Epithelial cell of esophagus (primary cell): ENCODE data around the gene NDRG4.

Experiments used
- DNase-seq: peaks from one replicate; pipeline ENCODE4 v3.0.0; 2010; ENCODE audit warnings: low read depth
- H3K4me3 ChIP-seq: 2 replicates; pipeline ENCODE4 v1.5.1; 2011; ENCODE audit warnings: mild to moderate bottlenecking, low read length, control low read depth
- TF ChIP-seq, protein P1 (sequence below): IDR thresholded peaks from 2 replicates; pipeline ENCODE4 v1.5.1; 2011; ENCODE audit warnings: low read depth, mild to moderate bottlenecking, low read length, control low read depth, inconsistent platforms; ENCODE audit not compliant: insufficient read depth; ENCODE audit errors: missing control alignments

Gene NDRG4

DNA sequence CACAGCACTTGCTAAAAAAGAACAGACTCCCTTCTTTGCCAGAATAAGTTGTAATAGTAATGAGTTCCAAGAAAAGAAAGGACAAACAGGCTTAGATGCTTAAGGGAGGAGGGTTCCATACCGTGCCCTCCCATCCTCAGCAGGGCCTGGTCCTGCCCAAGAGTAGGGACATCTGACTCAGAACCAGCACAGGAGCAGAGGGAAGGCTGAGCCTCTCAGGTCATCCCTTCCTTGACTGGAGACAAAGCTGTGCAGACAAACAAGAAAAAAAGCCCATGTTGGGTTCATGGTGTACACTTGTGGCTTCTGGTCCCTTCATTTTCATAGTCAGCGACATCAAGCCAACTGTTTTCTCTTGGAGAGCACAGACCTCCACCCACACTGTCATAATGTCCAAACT is 44.2 kb upstream of the NDRG4 start:
- TF ChIP-seq, protein P1, sequence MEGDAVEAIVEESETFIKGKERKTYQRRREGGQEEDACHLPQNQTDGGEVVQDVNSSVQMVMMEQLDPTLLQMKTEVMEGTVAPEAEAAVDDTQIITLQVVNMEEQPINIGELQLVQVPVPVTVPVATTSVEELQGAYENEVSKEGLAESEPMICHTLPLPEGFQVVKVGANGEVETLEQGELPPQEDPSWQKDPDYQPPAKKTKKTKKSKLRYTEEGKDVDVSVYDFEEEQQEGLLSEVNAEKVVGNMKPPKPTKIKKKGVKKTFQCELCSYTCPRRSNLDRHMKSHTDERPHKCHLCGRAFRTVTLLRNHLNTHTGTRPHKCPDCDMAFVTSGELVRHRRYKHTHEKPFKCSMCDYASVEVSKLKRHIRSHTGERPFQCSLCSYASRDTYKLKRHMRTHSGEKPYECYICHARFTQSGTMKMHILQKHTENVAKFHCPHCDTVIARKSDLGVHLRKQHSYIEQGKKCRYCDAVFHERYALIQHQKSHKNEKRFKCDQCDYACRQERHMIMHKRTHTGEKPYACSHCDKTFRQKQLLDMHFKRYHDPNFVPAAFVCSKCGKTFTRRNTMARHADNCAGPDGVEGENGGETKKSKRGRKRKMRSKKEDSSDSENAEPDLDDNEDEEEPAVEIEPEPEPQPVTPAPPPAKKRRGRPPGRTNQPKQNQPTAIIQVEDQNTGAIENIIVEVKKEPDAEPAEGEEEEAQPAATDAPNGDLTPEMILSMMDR = no peak
- DNase-seq = no peak
- H3K4me3 ChIP-seq = no peak overlapping the region

DNA sequence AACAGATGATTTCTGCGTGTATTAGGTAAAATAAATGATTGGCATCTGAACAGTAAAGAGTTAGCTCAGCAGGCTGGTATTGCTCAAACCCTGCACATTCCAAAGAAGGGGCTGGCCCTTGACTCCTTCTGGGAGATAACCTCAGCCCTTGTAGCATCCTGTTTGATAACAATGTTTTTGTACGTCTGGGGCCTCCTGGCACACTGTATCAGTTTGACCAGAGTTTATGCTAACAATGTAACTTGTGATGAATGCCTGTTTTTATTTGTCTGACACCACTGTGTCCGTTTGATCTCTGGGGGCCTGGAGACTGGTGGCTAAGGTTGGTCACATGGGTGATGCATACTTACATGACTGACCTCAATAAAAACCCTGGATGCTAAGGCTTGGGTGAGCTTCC is 43.8 kb upstream of the NDRG4 start:
- TF ChIP-seq, protein P1 = no peak
- no peak for DNase-seq
- H3K4me3 ChIP-seq = no peak overlapping the region

DNA sequence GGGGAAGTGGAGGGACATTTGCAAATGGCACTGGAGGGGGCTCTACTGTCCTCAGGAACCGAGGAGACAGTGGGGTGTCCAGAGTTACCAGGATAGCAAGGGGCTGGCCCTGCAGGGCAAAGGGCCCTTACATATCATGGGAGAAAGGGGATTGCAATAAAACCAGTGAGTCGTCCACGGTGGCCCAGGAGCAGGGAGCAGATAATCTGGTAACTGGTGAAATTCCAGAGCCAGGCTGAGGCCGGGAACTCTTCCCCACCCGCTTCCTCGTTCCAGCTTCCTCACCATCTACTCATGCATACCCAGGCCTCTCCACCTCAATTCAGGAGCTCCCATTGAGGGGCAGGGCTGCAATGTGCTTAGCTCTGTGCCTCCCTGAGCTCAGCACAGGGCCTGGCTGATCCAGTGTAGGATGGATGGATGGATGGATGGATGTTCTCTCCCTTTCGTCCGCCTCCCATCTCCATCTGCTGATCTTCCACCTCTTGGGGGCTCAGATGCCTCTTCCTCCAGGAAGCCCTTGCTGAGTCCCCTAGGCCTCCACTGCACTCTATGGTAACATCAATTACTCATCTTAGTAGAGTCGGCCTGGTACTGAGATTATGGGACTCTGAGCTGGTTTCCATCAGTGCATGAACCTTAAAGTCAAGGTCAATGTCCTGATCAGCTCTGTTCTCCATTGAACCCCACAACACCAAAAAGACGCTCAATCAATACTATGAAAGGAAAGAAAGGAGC is 41.2 kb upstream of the NDRG4 start:
- DNase-seq = no peak
- TF ChIP-seq, protein P1 = no peak
- no peak overlapping the region for H3K4me3 ChIP-seq

DNA sequence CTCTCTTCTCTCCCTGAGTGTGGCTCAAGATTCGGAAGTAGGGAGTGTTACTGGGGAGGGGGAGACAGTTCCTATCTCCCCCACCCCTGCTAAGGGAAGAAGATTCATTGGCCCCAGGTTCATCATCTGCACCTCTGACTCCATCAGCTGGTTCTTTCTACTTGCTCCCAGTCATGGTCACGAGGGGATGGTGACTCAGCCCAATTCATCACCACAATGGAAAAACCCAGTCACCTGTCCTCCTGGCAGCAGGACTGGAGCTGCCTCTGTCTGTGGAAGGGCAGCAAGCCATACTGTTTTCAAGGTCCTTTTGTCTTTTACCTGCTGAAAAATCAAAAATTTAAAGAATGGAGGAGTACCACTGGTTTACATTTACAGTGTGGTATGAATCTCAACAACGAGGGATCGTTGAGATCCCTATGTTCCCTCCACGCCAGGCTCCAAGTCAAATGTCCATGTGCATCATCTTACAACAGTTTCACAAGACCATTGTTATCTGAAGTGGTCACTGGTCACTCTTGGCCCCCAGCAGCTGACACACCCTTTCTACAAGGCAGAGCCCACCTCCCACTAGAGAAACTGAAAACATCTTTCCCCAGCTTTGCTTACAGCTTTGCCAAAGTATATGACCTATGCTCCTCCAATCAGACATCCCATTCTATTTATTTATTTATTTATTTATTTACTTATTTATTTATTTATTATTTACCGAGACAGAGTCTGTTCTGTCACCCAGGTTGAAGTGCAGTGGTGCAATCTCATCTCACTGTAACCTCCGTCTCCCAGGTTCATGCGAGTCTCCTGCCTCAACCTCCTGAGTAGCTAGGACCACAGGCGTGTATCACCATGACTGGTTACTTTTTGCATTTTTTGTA is 40.4 kb upstream of the NDRG4 start:
- no peak overlapping the region for H3K4me3 ChIP-seq
- TF ChIP-seq, protein P1 = no peak
- DNase-seq = peak; percentile 91

DNA sequence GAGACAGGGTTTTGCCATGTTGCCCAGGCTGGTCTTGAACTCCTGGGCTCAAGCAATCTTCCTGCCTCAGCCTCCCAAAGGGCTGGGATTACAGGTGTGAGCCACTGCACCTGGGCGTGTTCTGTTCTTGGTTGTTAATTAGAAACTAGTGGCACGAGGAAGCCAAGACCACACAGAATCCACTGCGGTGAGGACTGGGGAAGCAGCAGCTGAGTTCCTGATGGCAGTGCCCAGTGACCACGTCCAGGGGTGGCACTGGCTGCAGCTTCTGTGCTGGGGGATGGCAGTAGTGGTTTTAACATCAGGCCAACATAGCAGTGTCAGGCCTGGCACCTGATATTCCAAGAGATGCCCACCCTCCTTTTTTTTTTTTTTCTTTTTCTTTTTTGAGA is 39.7 kb upstream of the NDRG4 start:
- no peak overlapping the region for H3K4me3 ChIP-seq

DNA sequence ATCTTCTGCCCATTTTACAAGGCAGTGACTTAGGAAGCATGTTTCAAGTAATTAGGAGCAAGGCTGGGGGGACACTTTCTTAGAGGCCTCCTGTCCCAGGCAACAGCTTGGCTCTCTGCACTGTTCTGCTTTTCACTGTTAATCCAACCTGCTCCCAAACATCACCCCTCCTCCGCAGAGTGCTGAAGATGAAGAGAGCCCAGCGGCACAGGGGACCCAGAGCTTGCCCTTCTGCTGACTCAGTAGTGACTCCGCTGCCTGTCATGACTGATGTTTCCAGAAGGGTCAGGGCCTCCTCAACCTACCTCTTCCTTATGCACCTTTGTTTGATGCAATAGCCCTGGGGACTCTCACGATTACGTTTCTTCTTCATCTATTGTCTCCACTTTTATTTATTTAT is 38.9 kb upstream of the NDRG4 start:
- H3K4me3 ChIP-seq = no peak overlapping the region
- DNase-seq = peak; percentile 58
- TF ChIP-seq, protein P1 = no peak

More for the DNA sequence above, 39.7 kb upstream of the NDRG4 start:
- no peak for DNase-seq
- TF ChIP-seq, protein P1 = no peak
